Progenitor cell of endocrine pancreas (in vitro differentiated cells): Measurements from ENCODE around the gene CTDSPL. TPM values are rescaled to one million over a fixed set of nuclear protein-coding genes. Genes with fewer than 3 reads are reported as not detected.
"Not testable (repeated sequence)": the region's sequence is repeated elsewhere in the genome, so short reads cannot be mapped to it uniquely, and the experiment has no call there.

Source experiments
- DNase-seq: peaks from one replicate; pipeline ENCODE4 v3.0.0; 2021; ENCODE audit warnings: low spot score; ENCODE audit not compliant: unreplicated experiment
- H3K27ac Mint-ChIP-seq: 2 replicates; pipeline ENCODE4 v1.8.0; 2021; ENCODE audit warnings: mild to moderate bottlenecking, moderate library complexity, mixed read lengths
- H3K27me3 Mint-ChIP-seq: 2 replicates; pipeline ENCODE4 v1.8.0; 2021; ENCODE audit warnings: mixed read lengths
- H3K36me3 Mint-ChIP-seq: 2 replicates; pipeline ENCODE4 v1.8.0; 2022; ENCODE audit warnings: mixed read lengths; ENCODE audit not compliant: insufficient read depth
- H3K4me1 Mint-ChIP-seq: 2 replicates; pipeline ENCODE4 v1.8.0; 2021; ENCODE audit warnings: low read depth, mixed read lengths
- H3K4me3 Mint-ChIP-seq: 2 replicates; pipeline ENCODE4 v1.8.0; 2021; ENCODE audit warnings: low read depth, mild to moderate bottlenecking, moderate library complexity, mixed read lengths
- H3K9me3 Mint-ChIP-seq: 2 replicates; pipeline ENCODE4 v1.8.0; 2021; ENCODE audit warnings: low read depth, mixed read lengths
- total RNA-seq: library from RNA; stranded (reverse); gene quantifications from 2 replicates; pipeline ENCODE4 v1.2.1, GENCODE V29; 2021
- TF ChIP-seq, protein P1 (sequence below): fragments of 200-600 bp; sonication (generic); IDR thresholded peaks from one replicate; pipeline ENCODE4 v1.5.0; 2021; ENCODE audit warnings: antibody characterized with exemption, mild to moderate bottlenecking; ENCODE audit not compliant: unreplicated experiment

Gene CTDSPL
- total RNA-seq, 1 donor from 2014 or later: 53.3 TPM

DNA sequence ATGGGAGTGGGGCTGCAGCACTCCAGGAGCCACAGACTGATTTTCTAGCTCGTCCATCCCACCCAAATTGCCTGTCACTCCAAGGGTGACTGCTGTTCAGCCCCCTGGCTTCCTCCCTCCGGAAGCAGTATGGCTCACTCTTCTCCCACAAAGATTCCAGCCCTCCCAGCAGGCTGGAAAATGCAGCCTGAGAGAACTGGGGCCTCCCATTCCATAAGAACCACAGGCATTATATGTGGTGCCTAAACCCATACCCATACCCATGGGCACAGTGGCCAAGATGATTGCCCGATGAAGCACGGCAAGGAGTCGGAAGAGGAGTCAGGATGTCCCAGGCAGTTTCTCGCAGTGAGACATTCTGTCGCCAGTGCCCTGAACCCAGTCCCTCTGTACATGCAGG lies 122.9 kb downstream of the CTDSPL start:
- TF ChIP-seq, protein P1, sequence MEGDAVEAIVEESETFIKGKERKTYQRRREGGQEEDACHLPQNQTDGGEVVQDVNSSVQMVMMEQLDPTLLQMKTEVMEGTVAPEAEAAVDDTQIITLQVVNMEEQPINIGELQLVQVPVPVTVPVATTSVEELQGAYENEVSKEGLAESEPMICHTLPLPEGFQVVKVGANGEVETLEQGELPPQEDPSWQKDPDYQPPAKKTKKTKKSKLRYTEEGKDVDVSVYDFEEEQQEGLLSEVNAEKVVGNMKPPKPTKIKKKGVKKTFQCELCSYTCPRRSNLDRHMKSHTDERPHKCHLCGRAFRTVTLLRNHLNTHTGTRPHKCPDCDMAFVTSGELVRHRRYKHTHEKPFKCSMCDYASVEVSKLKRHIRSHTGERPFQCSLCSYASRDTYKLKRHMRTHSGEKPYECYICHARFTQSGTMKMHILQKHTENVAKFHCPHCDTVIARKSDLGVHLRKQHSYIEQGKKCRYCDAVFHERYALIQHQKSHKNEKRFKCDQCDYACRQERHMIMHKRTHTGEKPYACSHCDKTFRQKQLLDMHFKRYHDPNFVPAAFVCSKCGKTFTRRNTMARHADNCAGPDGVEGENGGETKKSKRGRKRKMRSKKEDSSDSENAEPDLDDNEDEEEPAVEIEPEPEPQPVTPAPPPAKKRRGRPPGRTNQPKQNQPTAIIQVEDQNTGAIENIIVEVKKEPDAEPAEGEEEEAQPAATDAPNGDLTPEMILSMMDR: no peak
- peaks cover 16% of the 10 kb centered on the region for H3K36me3 Mint-ChIP-seq
- H3K4me3 Mint-ChIP-seq: no peak overlapping the region
- H3K27me3 Mint-ChIP-seq: peaks cover 3% of the 10 kb centered on the region
- peaks cover 37% of the 10 kb centered on the region for H3K4me1 Mint-ChIP-seq
- DNase-seq: no peak
- no peaks in the 10 kb centered on the region for H3K9me3 Mint-ChIP-seq
- no peak overlapping the region for H3K27ac Mint-ChIP-seq

DNA sequence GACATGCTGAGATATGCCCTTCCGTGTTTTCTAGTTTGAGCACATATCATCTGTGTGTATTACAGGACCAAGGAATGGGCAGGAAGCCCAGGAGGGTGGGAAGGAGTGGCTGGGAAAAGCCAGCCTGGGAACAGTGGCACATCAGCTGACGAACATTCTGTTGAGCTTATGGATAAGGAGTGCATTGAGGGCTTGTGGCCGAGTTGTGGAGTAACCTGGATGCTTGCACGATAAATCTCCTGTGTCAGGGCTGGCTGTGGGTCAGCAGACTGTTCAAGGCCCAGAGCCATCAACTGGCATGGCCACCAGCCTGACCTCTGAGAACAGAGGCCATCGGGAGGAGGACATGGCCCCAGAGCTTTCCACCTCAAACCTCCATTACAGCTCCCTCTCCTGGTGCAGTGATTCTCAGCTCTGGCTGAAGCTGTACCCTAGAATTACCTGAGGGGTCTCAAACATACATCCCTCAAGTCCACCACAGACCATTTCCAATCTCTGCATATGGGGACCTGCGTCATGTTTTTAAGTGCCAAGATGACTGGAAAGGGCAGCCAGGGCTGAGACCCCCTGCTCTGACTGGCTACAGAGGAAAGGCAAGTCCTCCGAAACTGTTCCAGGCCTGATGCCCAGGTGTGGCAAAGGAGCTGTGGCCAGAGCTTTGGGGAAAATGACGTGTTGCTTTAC lies 124.1 kb downstream of the CTDSPL start:
- Mint-ChIP-seq H3K9me3 (no peaks in the 10 kb centered on the region), H3K36me3 (peaks cover 11% of the 10 kb centered on the region), H3K4me3 (no peak overlapping the region), H3K27me3 (peaks cover 3% of the 10 kb centered on the region), H3K27ac (peak overlapping the region; percentile 53), H3K4me1 (peaks cover 39% of the 10 kb centered on the region)
- no peak for DNase-seq
- TF ChIP-seq, protein P1: no peak

GRCh38 chr3:37986479-37987314 lies 125.0 kb downstream of the CTDSPL start:
- H3K4me1 Mint-ChIP-seq: peaks cover 38% of the 10 kb centered on the region
- H3K27me3 Mint-ChIP-seq: peaks cover 3% of the 10 kb centered on the region
- H3K36me3 Mint-ChIP-seq: peaks cover 8% of the 10 kb centered on the region
- TF ChIP-seq, protein P1: peak; percentile 13
- no peak overlapping the region for H3K4me3 Mint-ChIP-seq
- DNase-seq: peak; percentile 73
- no peaks in the 10 kb centered on the region for H3K9me3 Mint-ChIP-seq
- no peak overlapping the region for H3K27ac Mint-ChIP-seq

DNA sequence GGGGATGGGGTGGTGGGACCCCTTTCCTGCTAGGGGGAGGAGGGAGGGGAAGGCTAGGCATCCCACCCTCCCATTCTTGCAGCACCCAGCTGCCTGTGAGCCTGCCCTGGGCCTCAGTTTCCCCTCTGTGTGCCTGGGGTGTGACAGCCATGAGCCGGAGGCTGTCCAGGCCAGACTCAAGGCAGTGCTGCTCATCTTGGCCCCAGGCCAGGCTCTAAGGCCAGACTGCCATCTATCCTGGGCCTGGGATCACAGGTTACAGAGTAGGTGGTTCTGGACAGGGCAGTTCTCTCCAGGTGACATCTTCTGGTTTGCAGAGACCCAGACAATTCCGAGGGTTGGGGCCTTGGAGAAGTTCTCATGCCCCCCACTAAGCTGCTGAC lies 125.6 kb downstream of the CTDSPL start:
- Mint-ChIP-seq H3K27me3 (peaks cover 6% of the 10 kb centered on the region), H3K9me3 (no peaks in the 10 kb centered on the region), H3K36me3 (peaks cover 6% of the 10 kb centered on the region), H3K4me1 (peaks cover 42% of the 10 kb centered on the region), H3K27ac (no peak overlapping the region), H3K4me3 (no peak overlapping the region)
- DNase-seq: no peak
- TF ChIP-seq, protein P1: no peak

DNA sequence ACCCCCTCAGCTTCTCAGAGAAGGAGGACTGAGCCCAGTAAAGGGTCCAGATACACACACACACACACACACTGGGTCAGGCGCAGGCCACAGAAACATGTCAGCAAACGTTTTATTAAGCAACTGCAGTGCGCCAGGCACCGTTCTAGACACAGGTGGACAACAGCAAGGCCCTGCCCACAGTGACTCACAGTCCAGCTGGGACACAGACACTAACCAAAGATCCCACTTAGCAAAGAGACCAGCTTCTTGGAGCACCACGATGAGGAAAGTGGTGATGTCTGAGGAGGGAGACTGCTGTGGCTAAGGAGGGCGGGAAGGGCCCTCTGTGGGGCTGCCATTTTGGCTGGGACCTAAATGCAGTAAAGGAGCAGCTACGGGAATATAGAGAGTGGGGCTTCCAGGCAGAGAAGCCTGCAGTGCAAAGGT lies 126.1 kb downstream of the CTDSPL start:
- Mint-ChIP-seq H3K27ac (peak overlapping the region; percentile 10), H3K9me3 (no peaks in the 10 kb centered on the region), H3K36me3 (peaks cover 6% of the 10 kb centered on the region), H3K4me1 (peaks cover 46% of the 10 kb centered on the region), H3K4me3 (no peak overlapping the region), H3K27me3 (peaks cover 7% of the 10 kb centered on the region)
- TF ChIP-seq, protein P1: no peak
- no peak for DNase-seq

- not testable (repeated sequence) for H3K4me3 Mint-ChIP-seq, H3K36me3 Mint-ChIP-seq, H3K9me3 Mint-ChIP-seq, H3K27ac Mint-ChIP-seq, H3K27me3 Mint-ChIP-seq, DNase-seq
- H3K4me1 Mint-ChIP-seq: peaks cover 52% of the 10 kb centered on the region
Observed at GRCh38 chr3:37988376-37988775, 126.7 kb downstream of the CTDSPL start.
